Cortex of kidney (tissue), 1 donor: ENCODE results near the gene HAUS2.
"Not testable (repeated sequence)": the region's sequence is repeated elsewhere in the genome, so short reads cannot be mapped to it uniquely, and the experiment has no call there.

Source experiments
- DNase-seq: peaks from one replicate; lab custom pipeline; 2025; lab: John Stamatoyannopoulos, UW

The HAUS2 gene

GRCh38 chr15:42548249-42549031 lies at the start of gene HAUS2, which contains the start of gene LRRC57:
Gene HAUS2, plus strand, starts transcription at chr15:42548838. Its CDS starts 35 bp downstream, at chr15:42548873.
Gene LRRC57, minus strand, starts transcription at chr15:42548793. Its CDS starts 359 bp downstream, at chr15:42548434.
- peak; percentile 17 for DNase-seq

- DNase-seq: no peak
Measured at GRCh38 chr15:42499858-42500609, 48.6 kb upstream of the HAUS2 start.

- no peak for DNase-seq
Measured at GRCh38 chr15:42502477-42502876, 46.2 kb upstream of the HAUS2 start.

- no peak for DNase-seq
Measured at GRCh38 chr15:42503825-42504224, 44.8 kb upstream of the HAUS2 start.

GRCh38 chr15:42504631-42505030 lies 44.0 kb upstream of the HAUS2 start:
- no peak for DNase-seq

GRCh38 chr15:42507514-42507913 lies 41.1 kb upstream of the HAUS2 start:
- DNase-seq: no peak

GRCh38 chr15:42508263-42508690 lies 40.4 kb upstream of the HAUS2 start:
- no peak for DNase-seq

GRCh38 chr15:42510258-42511006 lies 38.2 kb upstream of the HAUS2 start:
- no peak for DNase-seq

GRCh38 chr15:42511007-42511391 lies 37.6 kb upstream of the HAUS2 start:
- DNase-seq: no peak

GRCh38 chr15:42523331-42523730 lies 25.3 kb upstream of the HAUS2 start:
- DNase-seq: no peak

GRCh38 chr15:42528970-42529369 lies 19.7 kb upstream of the HAUS2 start:
- no peak for DNase-seq

GRCh38 chr15:42533246-42533645 lies 15.4 kb upstream of the HAUS2 start:
- DNase-seq: no peak

GRCh38 chr15:42544853-42545629 lies 3.6 kb upstream of the HAUS2 start:
- DNase-seq: no peak

- DNase-seq: no peak
Measured at GRCh38 chr15:42547918-42548248, 755 bp upstream of the HAUS2 start.

GRCh38 chr15:42549032-42549491 lies 424 bp downstream of the HAUS2 start:
- DNase-seq: no peak

- no peak for DNase-seq
Measured at GRCh38 chr15:42549741-42550392, 1.2 kb downstream of the HAUS2 start.

- DNase-seq: no peak
Measured at GRCh38 chr15:42553554-42553953, 4.9 kb downstream of the HAUS2 start.

GRCh38 chr15:42556550-42557207 lies 8.0 kb downstream of the HAUS2 start:
- DNase-seq: not testable (repeated sequence)

- no peak for DNase-seq
Measured at GRCh38 chr15:42558739-42559138, 10.1 kb downstream of the HAUS2 start.

- DNase-seq: peak; percentile 98
Measured at GRCh38 chr15:42575188-42576039, 26.8 kb downstream of the HAUS2 start, which contains the start of gene STARD9. Gene STARD9, plus strand, starts transcription at chr15:42575606. Its CDS starts 110 bp downstream, at chr15:42575716.
